ENCODE data around the gene TEX9. TPM values are rescaled to one million over a fixed set of nuclear protein-coding genes. Genes with fewer than 3 reads are reported as not detected.

Gene TEX9
- total and polyA plus RNA-seq, 2 of the 4 experiments (the other 2 are of a cell fraction) = 0.63 to 1.4 TPM

DNA sequence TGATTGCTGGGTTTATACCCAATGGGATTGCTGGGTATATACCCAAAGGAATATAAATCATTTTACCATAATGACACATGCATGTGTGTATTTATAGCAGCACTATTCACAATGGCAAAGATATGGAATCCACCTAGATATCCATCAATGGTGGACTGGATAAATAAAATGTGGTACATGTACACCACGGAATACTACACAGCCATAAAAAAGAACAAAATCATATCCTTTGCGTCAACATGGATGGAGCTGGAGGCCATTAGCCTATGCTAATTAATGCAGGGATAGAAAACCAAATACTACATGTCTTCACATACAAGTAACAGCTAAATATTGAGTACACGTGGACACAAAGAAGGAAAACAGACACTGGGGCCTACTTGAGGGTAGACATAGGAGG lies 77.1 kb downstream of the TEX9 start:
- in situ Hi-C loops (cut with MboI; ENCODE audit: low sequenced_read_pairs) (loop anchor here (25.0 kb wide), 1 partner anchor 780 kb away; no protein-coding TSS in a partner anchor), intact Hi-C loops (cut with micrococcal nuclease) (no loop called here)

More for the DNA sequence above, 77.1 kb downstream of the TEX9 start:
- ChIA-PET CTCF (interaction anchor here (0.6 kb wide), 1 partner anchor 32 kb away, joined by 3 read pairs; no protein-coding TSS in a partner anchor), POLR2A (ENCODE audit: unreplicated experiment) (no interaction called here)
- H3K14ac ChIP-seq (replicated peaks; ENCODE audit: low read depth, low read length) = no peak overlapping the region
- no peak overlapping the region for H3K56ac ChIP-seq (ENCODE audit: extremely low read depth, insufficient read depth, low read length)
- H3K4me3 ChIP-seq (ENCODE audit: insufficient read depth, low read depth, low read length) = no peak overlapping the region
- no CpG with 5 or more reads among the region's 3 CpGs for WGBS, 2 experiments (ENCODE audit: extremely low coverage in 2 of 2, insufficient read length in 1 of 2)
- no peak overlapping the region for H3K27ac ChIP-seq (ENCODE audit: insufficient read depth, low read length)
- H3K9ac ChIP-seq (ENCODE audit: low read depth, low read length) = no peak overlapping the region
- H4K20me1 ChIP-seq (ENCODE audit: insufficient read depth, low read length) = no peaks in the 10 kb centered on the region
- DNase-seq (no peak), ATAC-seq (ENCODE audit: low read depth) (no peak)
- no peak overlapping the region for H2AK9ac ChIP-seq (replicated peaks; ENCODE audit: low read depth, low read length, poor library complexity)
- H4K5ac ChIP-seq (ENCODE audit: low read depth, low read length) = no peak overlapping the region
- H4K8ac ChIP-seq (ENCODE audit: low read depth in 2 of 2, low read length in 2 of 2) = no peak overlapping the region
- no peak overlapping the region for H3K23ac ChIP-seq (ENCODE audit: low read depth, low read length)
- no peaks in the 10 kb centered on the region for H3K4me1 ChIP-seq (ENCODE audit: control insufficient read depth, insufficient read depth, low read length)
- no peak for TF ChIP-seq NFE2L2 (IDR thresholded peaks at IDR 0.05; ENCODE audit: low read depth, low read length)
- TF ChIP-seq FOS (IDR thresholded peaks at IDR 0.05; ENCODE audit: low read depth, low read length) = no peak
- no peak for TF ChIP-seq ELK1 (IDR thresholded peaks at IDR 0.05; ENCODE audit: borderline replicate concordance, low read depth, low read length)
- TF ChIP-seq MAFK (IDR thresholded peaks at IDR 0.05; ENCODE audit: low read depth, low read length) = no peak
- TF ChIP-seq CEBPB (IDR thresholded peaks at IDR 0.05; ENCODE audit: low read depth, low read length) = no peak
- TF ChIP-seq BHLHE40 (IDR thresholded peaks at IDR 0.05; ENCODE audit: low read depth, low read length) = no peak
- TF ChIP-seq SMC3 (IDR thresholded peaks at IDR 0.05; ENCODE audit: low read depth, low read length) = no peak
- no peaks in the 10 kb centered on the region for H3K9me3 ChIP-seq (ENCODE audit: control insufficient read depth, insufficient read depth, low read length)
- H3K4ac ChIP-seq (ENCODE audit: low read depth, low read length) = no peak overlapping the region
- H2BK120ac ChIP-seq (ENCODE audit: low read depth, low read length) = no peak overlapping the region
- no peak overlapping the region for H2BK15ac ChIP-seq (ENCODE audit: low read depth, low read length)
- no peak overlapping the region for H3K4me2 ChIP-seq (ENCODE audit: low read depth, low read length)
- BruUV-seq (replicated peaks) = no TSS peak
- no peaks in the 10 kb centered on the region for H3K36me3 ChIP-seq (ENCODE audit: control insufficient read depth, insufficient read depth, low read length)
- no peak overlapping the region for H3K18ac ChIP-seq (ENCODE audit: low read depth, low read length)
- H2BK20ac ChIP-seq (ENCODE audit: low read depth, low read length) = no peak overlapping the region
- dilution Hi-C loops (cut with HindIII; ENCODE audit: low sequenced_read_pairs, unreplicated experiment) = no loop called here
- H3K9me1 ChIP-seq (ENCODE audit: insufficient read depth, low read length) = no peaks in the 10 kb centered on the region
- H4K91ac ChIP-seq (ENCODE audit: insufficient read depth, low read depth, low read length) = no peak overlapping the region
- no peak overlapping the region for H2AFZ ChIP-seq (replicated peaks; ENCODE audit: low read length, poor library complexity)
- H2AK5ac ChIP-seq (ENCODE audit: low read depth, low read length) = no peak overlapping the region
- H3K79me1 ChIP-seq (ENCODE audit: low read depth in 1 of 2, low read length in 2 of 2) = no peaks in the 10 kb centered on the region
- no peaks in the 10 kb centered on the region for H3K27me3 ChIP-seq (ENCODE audit: control insufficient read depth, insufficient read depth, low read length)
- H2BK5ac ChIP-seq (ENCODE audit: low read depth, low read length, poor library complexity, severe bottlenecking) = no peak overlapping the region
